ENCODE results near the gene RAVER1.

- TF ChIP-seq CTCF (IDR thresholded peaks at IDR 0.05): no peak
- TF ChIP-seq POLR2AphosphoS5 (IDR thresholded peaks at IDR 0.05; ENCODE audit: insufficient read depth in 1 of 2, low read depth in 1 of 2): no peak
Measured at GRCh38 chr19:10284960-10285278, 48.4 kb downstream of the RAVER1 start.

All from vagina (tissue), 2 donors.